HG03280 (cell line): ENCODE data around the gene EEPD1.
"Not testable (repeated sequence)": the region's sequence is repeated elsewhere in the genome, so short reads cannot be mapped to it uniquely, and the experiment has no call there.

ENCODE experiments used
- ATAC-seq: cut with Tn5 transposase; IDR thresholded peaks from one replicate; pipeline ENCODE4 v1.9.1; 2021; ENCODE audit warnings: mild to moderate bottlenecking, moderate library complexity; ENCODE audit not compliant: unreplicated experiment

Gene EEPD1

DNA sequence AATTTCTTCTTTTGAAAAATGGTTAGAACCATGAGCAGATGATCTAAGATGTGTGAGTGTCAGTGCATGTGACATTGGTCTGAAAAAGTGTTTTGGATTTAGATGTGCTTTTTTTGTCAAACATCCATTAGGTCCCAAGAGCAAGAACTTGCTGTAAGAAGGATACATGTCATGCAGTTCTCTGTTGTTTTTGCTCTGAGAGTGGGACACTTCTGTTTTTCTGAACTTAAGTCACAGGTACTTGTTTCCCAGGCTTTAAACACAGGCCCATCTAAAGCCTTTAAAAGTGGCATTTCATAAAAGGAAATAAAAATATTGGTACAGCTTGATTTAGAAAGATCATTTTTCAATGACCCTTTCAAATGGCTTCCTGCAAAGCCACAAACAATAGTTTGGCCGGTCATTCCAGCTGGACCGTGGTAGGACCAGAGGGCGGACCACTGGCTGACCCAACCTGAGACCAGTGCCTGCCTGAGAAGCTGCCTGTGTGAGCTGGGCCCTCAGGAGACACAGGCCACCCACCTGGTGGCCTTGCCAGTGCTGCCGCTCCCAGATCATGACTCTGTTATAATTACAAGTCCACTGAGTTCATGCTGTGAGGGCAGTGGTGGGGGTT lies 92.7 kb downstream of the EEPD1 start:
- no peak for ATAC-seq

DNA sequence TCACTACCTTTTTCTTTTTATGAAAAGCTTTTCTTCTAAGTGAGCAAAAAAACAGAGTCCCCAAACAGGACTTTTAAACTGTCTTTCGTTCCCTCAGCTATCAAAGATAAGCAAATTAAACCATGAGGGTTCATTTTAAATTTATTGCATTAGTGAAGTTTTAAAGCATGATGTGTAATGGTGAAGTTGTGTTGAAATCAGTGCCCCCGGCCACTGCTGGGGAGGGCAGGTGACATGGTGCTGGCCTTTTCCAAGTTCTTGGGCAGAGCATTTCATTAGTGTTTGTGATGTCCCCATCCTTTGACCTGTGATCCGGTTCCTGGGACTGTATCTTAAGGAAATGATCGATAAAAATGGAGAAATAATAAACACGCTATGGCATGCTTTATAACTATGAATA lies 96.0 kb downstream of the EEPD1 start:
- no peak for ATAC-seq

DNA sequence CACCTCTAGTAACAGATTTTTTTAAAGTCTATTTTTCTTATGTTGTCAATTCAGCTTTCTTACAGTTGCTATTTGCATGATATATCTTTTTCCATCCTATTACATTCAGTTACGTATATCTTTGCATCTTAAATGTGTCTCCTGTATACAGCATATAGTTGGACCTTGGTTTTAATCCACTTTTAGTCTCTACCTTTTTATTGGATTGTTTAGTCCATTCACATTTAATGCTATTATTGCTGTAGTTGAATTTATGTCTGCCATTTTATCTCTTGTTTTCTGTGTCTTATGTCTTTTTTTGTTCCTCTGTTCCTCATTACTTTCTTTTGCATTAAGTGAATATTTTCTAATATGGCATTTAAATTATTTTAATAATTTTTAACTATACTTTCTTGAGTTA lies 100.6 kb downstream of the EEPD1 start:
- no peak for ATAC-seq

DNA sequence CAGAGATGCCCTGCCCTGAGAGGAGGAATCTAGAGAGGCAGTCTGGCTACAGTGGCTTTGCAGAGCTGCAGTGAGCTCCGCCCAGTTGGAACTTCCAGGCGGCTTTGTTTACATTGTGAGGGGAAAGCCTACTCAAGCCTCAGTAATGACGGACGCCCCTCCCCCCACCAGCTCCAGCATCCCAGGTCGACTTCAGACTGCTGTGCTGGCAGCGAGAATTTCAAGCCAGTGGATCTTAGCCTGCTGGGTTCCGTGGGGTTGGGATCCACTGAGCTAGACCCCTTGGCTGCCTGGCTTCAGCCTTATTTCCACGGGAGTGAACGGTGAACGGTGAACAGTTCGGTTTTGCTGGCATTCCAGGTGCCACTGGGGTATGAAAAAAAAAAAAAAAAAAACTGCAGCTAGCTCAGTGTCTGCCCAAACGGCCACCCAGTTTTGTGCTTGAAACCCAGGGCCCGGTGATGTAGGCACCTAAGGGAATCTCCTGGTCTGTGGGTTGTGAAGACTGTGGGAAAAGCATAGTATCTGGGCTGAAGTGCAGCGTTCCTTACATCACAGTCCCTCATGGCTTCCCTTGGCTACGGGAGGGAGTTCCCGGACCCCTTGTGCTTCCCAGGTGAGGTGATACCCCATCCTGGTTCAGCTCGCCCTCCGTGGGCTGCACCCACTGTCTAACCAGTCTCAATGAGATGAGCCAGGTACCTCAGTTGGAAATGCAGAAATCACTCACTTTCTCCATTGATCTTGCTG lies 105.6 kb downstream of the EEPD1 start:
- ATAC-seq: not testable (repeated sequence)

DNA sequence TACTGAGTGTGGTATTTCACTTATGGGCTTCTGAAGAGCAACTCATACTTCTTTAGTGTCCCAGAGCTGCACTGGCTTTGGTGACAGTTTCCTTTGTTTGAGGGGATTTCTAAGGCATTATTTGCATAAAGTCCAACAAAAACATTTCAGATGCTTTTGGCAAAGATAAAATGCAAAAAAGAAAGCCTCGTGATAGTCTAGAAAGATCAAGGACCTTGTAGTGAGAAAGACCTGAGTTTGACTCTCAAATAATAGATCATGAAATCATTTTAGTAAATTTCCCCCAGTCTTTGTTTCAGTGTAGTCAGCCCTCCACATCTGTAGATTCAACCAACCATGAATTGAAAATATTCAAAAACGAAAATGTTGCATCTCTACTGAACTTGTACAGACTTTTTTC lies 107.4 kb downstream of the EEPD1 start:
- ATAC-seq: no peak

DNA sequence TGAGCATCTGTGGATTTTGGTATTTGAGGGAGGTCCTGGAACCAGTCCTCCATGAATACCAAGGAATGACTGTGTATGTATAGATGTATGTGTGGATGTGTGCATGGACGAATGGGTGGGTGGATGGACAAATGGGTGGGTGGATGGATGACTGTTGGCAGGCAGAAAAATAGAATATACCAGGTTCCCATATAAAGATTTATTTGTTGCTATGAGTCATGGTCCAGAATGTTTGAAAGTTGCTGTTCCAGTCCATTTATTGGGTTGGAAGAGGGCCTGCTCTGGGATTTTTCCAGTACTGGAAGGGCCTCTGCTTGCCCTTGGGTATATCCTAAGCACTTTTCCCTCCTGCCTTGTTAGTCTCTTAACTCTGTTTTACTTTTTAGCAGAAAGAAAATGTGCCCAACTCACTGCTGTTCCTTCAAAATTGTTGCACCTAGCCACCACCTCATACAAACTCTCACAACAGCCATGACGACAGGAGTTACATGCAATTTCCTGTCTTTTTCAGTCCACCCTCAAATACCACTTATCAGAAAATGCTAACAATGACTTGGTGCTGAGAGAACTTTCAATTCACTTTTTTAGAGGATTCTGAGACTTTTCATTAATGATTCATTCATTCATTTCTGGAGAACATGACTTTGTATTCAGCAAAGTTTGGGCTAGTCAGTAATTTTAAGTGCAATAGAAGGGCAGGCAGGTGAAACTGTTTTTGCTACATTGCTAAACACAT lies 108.1 kb downstream of the EEPD1 start:
- no peak for ATAC-seq

DNA sequence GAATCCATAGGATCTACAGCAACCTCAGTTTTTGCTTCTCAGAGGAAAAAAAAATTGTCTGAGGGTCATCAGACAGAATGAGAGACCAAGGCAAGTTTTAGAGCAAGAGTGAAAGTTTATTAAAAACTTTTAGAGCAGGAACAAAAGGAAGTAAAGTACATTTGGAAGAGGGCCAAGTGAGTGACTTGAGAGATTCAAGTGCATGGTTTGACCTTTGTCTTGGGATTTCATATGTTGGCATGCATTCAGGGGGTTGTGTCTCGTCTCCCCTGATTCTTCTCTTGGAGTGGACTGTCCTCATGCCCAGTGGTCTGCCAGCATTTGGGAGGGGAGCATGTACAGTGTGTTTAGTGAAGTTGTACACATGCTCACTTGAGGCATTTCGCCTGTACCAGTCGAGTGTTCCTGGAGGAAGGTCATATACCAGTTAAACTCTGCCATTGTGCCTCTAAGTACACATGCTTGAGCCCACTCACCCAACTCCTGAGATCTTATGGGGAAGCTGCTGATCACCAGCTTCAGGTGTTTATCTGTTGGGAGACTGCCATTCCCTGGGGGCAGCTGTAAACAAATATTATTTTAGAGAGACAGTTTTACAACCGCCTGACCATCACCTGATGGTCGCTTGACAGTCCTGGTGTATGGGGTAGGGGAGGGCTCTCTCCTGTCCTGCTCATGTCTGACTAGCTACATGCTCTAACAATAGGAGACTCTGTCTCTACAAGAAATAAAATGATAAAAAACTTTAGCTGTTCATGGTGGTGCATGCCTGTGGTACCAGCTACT lies 109.4 kb downstream of the EEPD1 start:
- no peak for ATAC-seq

DNA sequence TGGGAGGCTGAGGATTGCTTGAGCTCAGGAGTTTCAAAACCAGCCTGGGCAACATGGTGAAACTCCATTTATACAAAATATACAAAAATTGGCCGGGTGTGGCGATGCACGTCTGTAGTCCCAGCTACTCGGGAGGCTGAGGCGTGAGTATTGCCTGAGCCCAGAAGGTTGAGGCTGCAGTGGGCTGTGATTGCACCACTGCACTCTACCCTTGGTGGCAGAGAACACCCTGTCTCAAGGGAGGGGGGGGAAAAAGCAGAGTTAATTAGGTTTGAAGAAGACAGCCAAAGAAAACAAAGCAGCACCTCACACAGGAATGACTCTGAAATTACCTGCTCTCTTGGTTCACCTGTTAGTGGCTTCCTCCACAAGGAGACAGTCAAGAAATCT lies 110.0 kb downstream of the EEPD1 start:
- ATAC-seq: no peak

DNA sequence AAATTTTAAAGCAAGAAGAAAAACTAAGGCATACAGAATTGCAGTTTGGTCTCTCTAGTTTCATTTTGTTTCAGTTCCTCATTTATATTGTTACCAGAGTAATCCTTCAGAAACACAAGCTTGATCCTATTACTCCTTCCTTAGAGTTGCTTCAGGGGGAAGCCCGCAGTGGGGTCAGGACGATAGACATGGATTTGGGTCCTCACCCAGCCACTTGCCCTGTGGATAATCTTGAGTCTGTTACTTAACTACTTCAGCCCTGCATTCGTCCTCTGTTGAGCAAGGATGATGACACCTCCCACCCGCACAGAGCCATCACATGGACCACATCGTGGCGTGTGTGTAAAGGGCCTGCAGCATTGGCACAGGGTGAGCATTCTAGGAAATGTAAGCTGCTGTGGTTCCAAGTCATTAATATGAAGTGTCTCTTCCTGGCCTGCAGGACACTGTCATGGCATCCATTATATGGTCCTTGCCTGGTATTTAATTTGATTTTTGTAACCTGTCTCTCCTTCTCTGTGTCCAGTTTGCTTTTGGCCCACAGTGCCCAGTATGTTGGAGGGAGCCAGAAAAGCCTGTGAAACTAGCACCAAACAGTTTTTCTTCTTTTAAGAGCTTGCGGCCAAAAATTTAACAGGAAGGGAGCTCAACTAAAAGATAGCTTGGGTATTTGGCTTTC lies 111.2 kb downstream of the EEPD1 start:
- ATAC-seq: no peak

DNA sequence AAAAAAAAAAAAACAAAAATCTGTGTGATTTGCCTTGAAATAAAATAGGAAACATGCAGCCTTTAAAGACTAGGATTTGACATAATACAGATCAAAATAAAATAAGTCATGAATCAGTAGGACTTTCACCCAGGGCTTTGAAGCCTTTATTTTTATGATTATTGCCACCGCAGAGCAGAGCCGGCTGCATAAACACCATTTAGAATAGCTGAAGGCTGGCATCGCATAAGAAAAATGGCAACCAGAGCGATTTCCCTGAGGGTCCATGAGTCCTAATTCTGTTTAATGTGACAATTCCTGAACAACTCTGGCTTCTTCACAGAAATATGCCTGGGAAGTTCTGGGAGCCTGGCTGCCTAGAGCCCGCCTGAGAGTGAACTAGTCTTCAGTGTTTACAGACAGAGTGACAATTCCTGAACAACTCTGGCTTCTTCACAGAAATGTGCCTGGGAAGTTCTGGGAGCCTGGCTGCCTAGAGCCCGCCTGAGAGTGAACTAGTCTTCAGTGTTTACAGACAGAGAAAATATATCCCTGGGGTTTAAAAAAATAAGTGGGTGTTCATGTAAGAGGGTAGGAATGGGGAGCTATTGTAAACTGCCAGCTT lies 112.0 kb downstream of the EEPD1 start:
- ATAC-seq: no peak

DNA sequence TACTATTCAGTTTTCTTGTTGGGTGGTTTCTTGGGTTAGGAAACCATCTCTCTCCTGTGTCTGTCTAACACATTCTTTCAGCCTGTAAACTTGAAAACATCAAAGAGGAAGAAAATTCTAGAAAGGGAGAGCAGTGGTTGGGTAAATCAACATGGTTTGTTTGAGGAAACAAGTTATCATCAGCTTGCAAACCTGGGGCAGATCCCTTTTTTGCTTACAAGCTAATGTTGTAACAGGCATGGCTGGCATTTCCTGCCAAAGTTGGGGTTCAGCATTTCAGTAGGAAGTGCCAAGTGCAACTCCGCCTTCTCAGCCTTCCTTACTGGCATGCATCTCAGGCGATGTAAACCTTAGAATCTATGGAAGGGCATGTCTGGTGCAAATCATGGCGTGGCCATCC lies 112.6 kb downstream of the EEPD1 start:
- no peak for ATAC-seq

DNA sequence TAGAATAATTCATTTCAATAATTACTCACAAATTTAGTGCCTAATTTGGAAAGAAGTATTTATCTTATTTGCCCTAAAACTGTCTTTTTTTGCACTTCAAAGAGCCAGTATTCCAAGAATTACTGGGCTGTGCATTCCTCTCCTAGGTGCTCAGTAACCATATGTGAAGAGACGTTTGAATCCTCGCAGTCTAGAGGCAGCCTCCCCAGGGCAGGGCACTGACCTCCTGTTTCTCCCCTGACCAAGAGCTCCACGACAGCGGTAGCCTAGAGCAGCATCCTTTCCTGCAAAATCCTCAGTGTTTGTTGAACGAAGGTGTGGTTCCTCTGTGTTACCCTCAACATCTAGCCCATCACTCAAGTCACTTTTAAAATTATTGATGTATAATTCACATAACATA lies 113.1 kb downstream of the EEPD1 start:
- ATAC-seq: no peak

DNA sequence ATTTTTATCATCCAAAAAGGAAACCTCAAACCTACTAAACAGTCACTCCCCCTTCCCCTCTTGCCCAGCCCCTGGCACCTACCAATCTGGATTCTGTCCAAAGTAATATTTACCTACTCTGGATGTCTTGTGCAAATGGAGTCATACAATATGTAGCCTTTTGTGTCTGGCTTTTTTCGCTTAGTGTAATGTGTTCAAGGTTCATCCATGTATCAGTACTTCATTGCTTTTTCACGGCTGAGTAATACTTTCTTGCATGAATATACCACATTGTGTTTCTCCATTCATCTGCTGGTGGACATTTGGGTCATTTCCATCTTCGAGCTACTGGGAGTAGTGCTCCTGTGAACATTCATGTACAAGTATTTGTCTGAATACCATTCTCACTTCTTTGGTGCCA lies 113.6 kb downstream of the EEPD1 start:
- no peak for ATAC-seq

DNA sequence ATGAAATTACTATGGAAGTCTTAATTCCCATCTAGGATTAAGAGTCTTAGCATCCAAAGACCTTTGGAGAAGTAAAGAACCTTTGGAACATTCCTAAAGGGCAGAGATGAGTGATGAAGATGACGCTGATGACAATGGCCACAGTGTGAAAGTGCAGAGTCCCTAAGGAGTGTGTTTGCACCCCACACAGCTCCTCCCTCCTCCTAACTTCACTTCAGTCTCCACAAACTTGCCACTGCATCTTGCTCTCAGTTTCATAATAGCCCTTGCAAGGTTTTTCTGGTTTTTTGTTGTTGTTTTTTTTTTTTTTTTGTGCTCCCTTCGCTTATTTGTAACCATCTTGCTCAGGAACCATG lies 119.1 kb downstream of the EEPD1 start:
- no peak for ATAC-seq

DNA sequence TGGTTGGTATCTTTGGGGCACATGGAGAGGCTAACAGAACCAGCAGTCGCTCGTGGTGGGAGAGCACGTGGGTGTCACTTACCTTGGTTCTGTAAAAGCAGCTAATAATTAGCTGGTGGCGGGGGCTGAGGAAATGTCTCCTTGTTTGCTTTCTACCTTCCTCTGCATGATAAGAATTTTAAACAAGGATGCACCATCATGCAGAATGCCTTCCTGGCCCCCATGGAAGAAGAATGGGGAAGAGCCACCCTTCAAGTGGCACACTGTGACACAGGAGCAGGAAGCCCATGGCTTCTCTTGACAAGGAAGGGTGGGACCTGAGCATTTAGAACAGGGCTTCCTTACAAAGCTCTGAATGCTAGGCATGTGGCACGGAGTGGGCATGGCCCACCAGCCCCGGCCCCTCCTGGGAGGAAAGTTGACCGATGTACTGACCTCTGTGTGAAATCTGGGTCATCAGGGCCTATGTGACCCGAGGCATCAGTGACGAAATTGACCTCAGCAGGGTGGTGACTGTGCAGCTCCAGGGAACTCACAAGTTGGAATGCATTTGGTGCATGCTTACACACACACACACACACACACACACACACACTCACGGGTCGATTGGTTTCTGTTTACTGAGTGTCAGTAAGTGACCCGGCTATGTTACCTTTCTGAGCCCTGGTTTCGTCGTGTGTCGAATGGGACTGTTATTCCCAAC lies 119.7 kb downstream of the EEPD1 start:
- no peak for ATAC-seq

DNA sequence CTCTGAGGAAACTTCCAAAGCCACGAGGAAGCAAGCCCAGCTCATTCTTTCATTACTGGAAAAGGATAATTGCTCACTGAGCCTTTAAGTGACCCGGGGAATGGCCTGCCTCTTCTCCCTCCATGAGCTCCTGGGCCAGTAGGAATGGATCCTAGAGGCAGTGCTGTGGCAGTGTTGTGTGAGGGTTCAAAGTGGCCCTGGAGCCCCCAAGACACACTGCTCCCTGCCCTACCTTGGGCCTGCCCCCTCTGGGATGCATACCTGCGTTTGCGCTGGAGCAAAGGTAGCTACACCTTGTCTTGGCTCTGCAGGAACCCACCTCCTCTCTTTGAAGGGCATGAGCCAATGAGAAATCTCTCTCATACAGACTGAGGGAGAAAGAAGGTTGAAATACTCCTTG lies 120.8 kb downstream of the EEPD1 start:
- no peak for ATAC-seq

DNA sequence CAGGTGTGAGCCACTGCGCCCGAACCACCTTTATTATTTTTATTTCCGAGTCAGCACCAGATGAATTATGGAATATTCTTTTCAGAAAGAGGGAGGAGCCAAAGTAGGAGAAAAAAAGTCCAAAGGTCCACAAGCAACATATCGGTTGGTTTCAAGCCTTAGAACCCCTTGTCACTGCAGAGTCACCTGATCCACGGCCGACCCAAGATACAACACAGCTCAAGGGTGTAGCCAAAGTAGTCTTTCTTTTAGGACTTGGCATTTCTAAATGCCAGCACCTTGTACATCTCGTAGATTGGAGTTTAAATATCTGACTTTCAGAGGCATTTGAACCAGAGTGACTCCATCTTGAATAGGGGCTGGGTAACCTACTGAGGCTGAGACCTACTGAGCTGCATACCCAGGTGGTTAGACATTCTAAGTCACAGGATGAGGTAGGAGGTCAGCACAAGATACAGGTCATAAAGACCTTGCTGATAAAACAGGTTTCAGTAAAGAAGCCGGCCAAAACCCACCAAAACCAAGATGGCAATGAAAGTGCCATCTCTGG lies 122.8 kb downstream of the EEPD1 start:
- ATAC-seq: no peak

DNA sequence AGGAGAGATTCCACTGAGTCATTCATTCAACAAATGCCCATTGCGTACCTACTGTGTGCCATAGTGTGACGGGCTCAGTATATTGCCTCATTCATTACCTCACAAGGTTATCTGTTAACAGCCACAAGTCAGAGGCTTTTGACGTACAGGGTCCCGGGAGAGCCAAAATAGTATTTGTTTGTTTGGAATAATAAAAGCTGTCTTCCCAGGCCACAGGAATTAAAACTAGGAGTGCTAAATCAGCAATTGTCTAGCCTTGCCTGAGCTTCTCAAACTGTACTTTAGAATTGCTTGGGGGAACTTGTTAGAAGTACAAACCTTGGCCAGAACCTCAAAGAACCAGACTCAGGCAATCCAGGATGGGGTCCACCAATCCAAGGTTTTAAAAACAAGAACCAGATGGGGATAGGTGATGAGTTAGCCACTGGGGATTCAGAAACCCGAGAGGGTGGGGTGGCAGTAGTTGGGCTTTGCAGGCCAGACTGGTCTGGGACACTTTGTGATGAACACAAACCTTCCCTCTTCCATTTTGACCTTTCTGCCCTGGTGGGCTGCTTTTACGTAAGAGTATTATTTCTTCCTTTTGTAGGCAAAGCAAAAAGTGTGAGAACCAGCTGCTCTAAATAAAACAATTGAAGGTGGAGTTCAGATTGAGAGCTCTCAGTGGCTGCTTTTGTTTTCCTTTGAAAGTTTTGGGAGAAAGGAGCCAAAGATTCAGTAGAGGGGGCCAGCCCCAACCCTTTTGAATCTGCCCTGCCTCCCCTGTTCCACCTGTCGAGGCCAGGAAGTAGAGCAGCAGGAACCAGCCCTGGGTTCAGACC lies 123.6 kb downstream of the EEPD1 start:
- no peak for ATAC-seq

DNA sequence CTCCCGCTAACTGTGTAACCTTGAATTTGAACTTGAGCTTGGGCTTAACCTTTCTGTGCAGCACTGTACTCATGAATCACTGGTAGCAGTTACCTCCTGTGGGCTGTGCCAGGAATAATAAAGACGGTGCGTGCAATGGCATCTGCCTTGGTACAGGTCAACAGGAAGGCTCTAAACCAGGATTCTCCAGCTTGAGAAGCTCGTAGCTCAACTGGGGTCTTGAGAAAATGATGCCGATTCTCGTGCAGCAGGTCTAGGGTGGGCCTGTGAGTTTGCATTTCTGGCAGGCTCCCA lies 124.1 kb downstream of the EEPD1 start:
- no peak for ATAC-seq
